NOMO-1 treated with dmso at 0.1 percent for 144 hours (cell line): ENCODE results near the gene PHETA2.
A peak's percentile ranks its signal among the peaks of the same experiment; 100 is the strongest.

ENCODE experiments used
- DNase-seq: peaks from one replicate; lab custom pipeline; 2025; ENCODE audit not compliant: unreplicated experiment; lab: John Stamatoyannopoulos, UW

PHETA2 gene, protein sequence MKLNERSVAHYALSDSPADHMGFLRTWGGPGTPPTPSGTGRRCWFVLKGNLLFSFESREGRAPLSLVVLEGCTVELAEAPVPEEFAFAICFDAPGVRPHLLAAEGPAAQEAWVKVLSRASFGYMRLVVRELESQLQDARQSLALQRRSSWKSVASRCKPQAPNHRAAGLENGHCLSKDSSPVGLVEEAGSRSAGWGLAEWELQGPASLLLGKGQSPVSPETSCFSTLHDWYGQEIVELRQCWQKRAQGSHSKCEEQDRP

DNA sequence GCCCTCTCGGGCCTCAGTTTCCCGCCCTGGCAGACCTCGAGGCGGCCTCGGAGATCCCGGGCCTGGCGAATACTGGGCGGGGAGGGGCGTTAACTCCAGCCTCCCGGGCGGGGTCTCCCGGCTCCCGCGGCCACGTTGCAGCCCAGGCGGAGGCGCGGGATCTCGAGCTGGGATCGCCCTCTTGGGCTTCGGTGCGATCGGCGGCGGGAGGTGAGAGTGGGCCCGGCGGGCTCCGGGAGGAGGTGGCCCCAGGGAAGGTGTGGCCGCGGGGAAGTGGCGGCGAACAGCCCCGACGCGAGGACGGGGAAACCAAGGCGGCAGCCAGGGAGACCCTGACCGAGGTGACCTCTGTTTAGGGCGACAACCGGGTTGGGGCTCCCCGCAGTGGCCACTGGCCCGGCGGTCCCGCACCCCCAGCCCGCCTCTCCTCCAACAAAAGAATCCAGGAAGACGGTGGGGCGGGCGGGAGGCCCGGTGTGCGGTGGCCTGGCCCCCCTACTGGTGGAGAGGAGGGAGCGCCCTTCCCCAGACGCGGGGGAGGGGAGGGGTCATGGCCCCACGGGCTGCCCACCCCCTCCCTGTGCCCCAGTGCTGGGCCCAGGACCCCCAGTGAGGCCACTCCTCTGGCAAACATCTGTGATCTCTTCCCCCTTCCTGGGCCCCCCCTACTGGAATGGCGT lies at the start of gene PHETA2:
Gene PHETA2 (plus strand): TSS at position 117 of the 680 bp plus-strand sequence. CDS start 3,046 bp downstream, outside the sequence.
- DNase-seq, result peak; percentile 25

DNA sequence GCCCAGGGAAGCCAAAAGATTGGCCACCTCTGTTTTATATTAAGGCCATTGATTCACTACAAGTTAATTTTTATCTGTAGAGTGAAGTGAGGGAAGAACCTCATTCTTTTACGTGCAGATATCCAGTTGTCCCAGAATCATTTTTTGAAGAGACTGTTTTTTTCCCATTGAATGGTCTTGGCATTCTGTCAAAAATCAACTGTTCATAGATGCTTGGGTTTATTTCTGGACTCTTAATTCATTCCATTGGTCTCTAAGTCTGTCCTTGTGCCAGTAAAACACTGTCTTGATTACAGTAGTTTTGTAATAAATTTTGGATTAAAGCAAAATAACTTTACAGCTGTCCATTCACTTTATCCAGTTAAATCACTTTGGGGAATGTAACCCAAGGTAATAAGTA lies 48.6 kb upstream of the PHETA2 start:
- DNase-seq, result no peak

DNA sequence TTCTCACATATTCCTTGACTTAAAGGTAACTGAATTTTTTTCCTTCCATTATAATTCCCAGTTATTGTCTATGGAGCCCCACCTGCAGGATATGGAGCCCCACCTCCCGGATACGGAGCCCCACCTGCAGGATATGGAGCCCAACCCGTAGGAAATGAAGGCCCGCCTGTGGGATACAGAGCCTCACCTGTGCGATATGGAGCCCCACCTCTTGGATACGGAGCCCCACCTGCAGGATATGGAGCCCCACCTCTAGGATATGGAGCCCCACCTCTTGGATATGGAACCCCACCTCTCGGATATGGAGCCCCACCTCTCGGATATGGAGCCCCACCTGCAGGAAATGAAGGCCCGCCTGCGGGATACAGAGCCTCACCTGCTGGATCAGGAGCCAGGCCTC lies 47.3 kb upstream of the PHETA2 start:
- no peak for DNase-seq

DNA sequence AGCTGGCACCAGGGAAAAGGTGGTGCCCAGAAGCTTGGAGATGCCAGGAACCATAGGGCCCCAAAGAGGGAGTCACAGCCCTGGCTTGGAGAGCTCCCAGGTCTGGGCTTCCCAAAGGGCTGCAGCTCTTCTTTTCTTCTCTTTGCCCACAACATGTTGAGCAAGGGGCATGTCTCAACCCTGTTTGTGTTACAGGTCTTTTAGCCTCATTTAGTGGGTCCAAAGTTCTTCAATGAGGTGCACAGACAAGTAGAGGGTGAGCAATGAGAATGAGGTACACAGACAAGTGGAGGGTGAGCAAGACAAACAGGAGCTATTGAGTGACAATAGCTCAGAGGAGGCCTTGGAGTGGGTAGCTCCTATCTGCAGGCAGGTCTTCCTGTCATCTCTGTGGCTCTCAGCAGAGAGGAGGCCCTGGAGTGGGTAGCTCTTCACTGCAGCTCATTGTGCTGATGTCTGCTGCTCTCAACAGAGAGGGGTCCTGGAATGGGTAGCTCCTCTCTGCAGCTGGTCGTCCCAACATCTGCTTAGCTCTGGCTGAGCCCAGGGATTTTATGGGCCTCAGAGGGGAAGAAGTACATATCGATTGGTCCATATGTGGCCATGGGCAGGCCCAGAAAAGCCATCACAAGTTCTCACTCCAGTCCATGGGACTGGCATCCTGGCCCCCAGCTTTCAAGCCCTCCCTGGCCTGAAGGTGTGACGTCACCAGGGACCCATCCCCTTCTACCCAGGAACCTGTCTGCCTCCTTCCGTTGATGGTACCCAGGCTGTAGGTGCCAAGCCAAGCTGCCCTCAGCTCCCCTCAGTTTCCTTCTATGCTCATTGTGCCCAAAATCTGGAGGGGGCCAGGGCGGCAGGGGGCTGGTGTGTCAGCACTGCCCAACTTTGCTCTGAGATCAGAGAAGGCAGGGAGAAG lies 40.5 kb upstream of the PHETA2 start:
- DNase-seq, result no peak

DNA sequence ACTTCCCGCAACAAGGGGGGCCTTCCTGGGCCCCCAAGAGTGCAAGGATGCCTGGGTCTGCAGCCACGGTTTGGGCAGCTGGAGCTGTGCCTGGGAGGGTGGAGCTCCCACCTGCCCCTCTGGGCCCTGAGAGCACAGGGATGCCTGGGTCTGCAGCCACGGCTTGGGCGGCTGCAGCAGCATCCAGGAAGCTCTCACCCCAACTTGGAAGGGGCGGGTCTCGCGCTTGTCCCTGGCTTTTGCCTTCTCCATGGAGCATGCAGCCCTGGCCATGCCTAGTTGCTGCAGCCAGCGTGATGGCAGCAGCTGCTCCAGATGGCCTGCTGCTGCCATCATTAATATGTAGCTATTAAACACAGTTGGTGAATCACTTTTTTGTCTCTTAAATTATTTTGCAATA lies 38.8 kb upstream of the PHETA2 start:
- no peak for DNase-seq

DNA sequence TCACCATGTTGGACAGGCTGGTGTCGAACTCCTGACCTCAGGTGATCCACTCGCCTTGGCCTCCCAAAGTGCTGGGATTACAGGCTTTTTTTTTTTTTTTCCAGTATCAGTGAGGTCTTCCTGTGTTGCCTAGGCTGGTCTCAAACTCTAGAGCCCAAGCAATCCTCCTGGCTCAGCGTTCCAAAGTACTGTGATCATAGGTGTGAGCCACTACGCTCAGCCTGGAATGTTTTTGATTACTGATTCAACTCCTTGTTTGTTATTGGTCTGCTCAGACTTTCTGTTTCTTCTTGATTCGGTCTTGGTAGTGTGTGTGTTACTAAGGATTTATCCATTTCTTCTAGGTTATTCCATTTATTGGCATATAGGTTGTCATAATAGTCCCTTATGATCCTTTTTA lies 34.8 kb upstream of the PHETA2 start:
- no peak for DNase-seq

DNA sequence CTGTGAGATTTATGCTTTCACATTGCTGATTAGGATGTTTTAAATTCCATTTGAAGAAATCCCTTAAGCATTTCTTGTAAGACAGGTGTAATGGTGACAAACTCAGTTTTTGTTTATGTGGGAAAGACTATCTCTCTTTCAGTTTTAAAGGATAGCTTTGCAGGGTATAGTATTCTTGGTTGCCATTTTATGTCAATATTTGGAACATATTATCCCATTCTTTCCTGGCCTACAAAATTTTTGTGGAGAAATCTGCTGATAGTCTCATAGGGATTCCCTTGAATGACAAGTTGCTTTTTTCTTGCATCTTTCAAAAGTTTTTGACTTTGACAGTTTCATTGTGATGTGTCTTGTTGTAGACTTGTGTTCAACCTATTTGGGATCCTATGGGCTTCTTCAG lies 32.3 kb upstream of the PHETA2 start:
- no peak for DNase-seq

DNA sequence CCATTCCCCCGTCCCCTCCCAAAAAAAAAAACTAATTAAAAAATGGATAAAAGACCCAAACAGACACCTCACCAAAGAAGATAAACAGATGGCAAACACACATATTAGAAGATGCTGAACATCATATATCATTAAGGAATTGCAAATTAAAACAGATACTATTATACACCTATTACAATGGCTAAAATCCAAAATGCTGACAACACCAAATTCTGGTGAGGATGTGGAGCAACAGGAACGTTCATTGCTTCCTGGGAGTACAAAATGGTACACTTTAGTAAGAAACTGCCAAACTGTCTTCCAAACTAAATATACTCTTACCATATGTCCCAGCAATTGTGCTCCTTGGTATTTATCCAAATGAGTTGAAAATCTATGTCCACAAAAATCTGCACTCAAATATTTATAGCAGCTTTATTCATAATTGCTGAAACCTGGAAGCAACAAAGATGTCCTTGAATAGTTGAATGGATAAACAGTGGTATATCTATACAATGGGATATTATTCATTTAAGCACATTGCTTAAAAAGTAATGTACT lies 23.3 kb upstream of the PHETA2 start:
- no peak for DNase-seq

DNA sequence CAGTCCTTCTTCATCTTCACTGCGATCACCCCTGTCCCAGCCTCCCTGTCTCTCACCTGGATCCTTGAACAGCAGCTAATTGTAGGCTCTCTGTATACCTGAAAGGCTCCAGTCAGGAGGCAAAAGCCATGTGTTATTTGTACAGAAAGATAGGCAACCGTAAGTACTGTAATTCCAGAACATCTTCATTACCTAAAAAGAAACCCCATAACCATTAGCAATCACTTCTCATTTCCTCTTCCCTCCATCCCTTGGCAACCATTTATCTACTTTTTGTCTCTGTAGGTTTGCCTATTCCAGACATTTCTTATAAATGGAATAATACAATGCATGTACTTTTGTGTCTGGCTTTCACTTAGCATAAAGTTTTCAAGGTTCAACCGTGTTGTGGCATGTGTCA lies 21.3 kb upstream of the PHETA2 start:
- no peak for DNase-seq

DNA sequence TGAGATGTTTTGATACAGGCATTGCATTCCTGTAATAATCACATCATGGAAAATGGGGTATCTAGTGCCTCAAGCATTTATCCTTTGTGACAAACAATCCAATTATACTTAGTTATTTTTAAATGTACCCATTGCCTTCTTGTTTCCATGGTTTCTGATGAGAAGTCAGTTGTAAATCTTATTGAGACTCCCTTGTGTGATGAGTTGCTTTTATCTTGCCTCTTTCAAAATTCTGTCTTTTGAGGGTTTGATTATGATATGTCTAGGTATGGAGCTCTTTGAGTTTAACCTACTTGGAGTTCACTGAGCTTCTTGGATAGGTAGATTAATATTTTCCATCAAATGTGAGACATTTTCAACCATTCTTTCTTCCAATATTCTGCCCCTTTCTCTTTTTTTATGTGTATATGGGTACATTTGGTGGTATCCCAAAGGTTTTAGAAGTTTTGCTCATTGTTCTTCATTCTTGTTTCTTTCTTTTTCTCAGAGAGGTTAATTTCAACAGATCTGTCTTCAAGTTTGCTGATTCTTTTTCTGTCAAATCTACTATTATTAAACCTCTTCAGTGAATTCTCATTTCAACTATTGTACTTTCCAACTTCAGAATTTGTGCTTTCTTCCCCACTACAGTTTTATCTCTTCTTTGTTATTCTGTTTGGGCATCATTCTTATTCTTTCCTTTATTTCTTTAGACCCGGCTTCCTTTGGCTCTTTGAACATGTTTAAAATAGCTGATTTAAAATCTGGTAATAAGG lies 17.1 kb upstream of the PHETA2 start:
- no peak for DNase-seq

DNA sequence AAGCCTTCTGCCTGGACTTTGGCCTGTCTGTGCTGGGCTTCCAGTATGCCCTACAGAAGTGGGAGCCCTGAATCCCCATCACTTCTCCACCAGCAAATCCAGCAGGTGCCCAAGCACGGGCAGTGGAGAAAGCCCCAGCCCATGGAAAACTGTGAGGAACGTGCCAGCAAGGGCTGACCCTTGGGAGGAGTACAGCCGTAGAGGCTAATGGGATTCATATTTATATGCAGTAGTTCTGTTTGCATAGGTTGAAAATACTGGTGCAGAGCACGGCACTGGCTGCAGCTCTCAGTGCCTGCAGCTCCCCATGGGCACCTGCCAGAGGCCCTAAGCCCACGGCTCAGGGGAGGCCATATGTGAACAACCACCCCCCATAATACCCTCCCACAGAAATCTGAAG lies 13.6 kb upstream of the PHETA2 start:
- no peak for DNase-seq

DNA sequence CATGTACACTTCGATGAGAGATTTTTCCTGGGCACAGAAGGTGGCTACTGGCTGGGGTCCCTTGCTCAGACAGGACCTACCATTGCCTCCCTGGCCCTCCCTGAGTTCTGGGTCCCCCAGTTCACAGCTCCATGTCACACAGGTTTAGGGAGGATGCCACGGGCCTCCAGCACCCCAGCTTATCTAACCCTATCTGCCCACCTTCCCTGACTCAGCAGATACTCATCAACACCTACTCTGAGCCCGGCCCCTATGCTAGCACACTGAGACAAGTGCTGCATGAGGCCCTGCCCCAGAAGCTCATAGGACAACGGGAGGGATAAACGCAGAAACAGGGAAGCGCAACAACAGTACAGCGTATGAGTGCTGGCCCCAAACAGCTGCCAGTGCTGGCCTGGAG lies 13.0 kb upstream of the PHETA2 start:
- DNase-seq, result no peak

DNA sequence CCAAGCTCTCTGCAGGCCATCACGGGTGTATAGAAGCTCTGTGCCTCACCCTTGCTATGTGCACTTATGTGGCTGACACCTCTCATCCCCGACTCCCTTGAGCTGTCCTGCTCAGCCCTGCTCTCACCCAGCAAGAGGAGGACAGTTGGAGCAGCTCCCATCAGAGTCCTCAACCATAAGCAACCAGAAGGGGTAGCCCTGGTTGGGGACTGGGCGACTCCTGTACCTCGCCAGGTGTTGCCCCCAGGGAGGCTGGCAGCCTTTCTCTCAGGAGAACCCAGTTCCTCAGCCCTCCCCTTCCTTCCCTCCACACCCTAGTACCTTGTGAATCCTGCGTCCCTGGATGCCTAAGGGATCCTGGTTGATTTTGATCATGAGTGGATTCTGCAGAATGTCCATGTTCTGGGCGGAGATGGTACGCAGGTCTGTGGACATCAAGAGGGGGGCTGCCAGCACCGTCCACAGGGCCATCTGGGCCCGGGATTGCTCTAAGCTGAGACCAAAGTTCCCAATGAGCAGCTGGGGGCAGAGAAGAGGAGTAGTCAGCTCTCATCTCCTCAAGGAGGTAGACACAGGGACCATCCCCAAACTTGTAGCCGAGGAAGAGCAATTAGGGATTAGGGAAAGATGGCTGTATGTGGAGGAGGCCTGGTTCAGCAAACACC lies 11.4 kb upstream of the PHETA2 start:
- DNase-seq, result no peak

DNA sequence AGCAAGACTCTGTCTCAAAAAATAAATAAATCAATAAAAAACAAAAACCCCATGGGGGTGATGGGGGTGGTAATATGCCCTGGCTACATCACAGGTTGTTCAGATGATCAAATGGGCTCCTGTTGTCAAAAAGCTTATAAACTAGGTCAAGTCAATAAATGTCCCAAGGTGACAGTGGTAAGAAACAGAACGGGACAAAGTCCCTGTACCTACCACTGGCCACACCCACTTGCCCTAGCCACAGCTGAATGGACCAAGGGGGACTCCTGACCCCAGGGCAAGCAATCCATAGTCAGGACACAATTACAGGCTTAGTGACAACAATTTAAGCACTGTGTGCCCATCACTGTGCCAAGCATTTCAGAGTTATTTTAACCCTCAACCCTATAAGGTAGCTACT lies 9.4 kb upstream of the PHETA2 start:
- no peak for DNase-seq

DNA sequence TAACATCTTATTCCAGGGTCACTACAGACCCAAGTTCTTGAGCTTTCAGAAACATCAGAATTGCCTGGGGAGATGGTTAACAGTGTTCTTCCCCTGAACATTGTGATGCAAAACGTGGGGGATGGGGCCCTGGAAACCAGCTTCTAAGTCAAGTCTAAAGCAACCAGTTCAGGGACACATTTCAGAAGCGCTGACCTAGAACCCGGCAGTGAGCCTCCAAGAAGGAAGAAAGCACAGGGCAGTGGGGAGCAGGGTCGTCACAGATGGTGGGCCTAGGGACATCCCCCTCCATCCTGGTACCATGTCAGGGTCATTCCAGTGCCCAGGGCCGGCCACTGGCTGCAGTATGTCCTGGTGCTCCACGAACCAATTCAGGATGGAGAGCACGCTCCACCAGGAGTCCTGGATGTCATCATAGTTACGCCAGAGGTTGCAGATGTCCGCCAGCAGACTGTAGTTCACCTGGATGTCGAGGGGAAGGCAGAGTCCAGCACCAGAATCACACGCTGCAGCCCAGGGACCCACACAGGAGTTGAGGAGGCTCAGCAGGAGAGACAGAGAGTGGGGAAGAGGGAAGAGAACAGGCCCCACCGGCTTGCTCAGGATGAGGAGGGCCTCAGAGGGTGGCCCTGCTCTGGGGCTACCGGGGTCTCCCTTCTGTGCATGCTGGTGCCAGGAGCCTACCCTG lies 8.5 kb upstream of the PHETA2 start:
- DNase-seq, result no peak

DNA sequence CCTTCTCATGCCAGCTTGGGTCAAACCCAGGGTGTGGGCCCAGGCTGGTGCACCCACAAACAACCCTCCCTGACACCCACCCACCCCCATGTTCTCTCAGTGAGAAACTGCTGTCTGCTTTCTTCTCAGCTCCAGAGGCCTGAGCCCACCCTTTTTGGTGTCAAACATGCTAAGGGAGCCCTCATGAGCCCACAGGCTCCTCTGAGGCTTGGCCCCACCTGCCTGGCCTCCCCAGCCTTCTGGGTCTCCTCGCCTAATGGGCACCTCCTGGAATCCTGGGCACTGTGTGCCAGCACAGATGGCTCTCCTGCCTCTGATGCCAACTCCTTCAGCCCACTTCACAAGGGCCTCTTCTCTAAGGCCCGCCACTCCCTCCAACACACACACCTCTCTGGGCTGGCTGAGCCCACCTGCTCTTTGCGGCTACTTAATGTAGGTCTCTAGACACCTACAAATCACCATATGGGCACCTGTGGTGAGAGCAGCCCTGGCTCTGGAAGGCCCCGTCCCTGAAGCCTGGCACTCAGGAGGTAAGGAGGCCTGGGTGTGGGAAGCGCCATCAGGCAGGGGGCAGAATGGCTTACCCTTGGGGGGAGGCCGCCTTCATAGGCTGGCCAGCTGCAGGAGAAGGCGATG lies 7.8 kb upstream of the PHETA2 start:
- no peak for DNase-seq

DNA sequence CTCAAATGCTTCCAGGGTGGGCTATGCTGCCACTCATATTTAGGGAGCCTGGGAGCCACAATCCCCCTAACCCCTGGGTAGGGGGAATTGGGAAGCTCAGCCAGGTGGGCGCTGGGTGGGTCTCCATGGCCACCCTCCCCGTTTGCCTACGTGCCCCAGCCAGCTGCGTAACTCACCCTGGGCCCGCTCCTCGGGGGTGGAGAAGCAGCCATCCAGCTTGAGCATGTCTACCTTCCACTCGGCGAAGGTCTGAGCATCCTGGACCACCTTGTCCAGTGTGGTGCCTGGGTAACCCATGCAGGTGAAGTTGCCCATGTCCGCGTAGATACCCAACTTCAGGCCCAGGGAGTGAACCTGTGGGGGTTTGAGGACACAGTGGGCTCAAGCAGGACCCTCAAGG lies 7.1 kb upstream of the PHETA2 start:
- no peak for DNase-seq

DNA sequence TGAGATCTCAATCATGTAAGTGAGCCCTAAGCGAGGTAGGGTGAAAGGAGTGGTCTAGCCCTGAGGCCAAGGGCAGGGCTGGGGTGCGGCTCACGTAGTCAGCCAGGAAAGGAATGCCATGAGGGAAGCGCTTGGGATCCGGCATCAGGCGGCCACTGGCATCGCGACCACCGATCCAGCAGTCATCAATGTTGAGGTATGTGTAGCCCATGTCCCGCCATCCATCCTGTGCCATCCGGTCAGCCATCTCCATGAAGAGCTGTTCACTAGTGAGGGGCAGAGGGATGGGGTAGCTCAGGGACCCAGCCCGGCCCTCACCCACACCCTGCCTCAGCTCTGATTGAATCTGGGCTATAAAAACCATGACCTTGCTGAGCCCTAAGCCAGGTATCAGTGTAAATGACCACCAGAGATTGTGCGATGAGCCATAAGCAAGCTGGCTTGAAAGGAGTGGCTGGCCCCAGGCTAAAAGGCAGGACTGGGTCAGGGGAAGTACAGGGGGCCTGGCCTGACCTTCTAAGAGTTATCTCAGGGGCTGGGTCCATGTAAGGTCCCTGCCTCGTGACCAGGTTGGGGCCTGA lies 6.3 kb upstream of the PHETA2 start:
- DNase-seq, result no peak

DNA sequence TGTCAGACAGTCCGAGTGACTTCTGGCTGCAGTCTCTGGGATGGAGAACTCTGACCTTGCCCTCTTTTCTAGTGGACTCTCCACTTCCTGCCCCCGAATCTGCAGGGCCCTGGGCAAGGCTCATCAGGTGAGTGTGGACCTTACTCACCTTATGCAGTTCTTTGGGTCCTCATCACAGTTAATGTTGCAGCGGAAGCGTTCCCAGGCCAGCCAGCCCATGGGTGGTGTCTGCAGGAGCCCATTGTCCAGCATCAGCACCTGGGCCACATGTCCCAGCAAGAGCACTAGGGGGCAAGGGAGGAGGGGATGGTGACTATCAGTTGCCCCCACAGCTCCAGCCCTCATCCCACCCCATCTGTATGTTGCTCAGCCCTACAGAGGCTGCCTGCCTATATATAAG lies 5.8 kb upstream of the PHETA2 start:
- no peak for DNase-seq
